HepG2 (cell line): ENCODE results near the gene CARS1. TPM values are rescaled to one million over a fixed set of nuclear protein-coding genes. Genes with fewer than 3 reads are reported as not detected.

Experiments used
- ETV5 ChIP-seq: IDR thresholded peaks from 2 replicates; pipeline ENCODE4 v1.6.1; 2018; ENCODE audit warnings: missing biosample characterization, missing genetic modification reagents, inconsistent platforms, borderline replicate concordance
- FOXK2 ChIP-seq: fragments of 450-650 bp; IDR thresholded peaks from 2 replicates; pipeline ENCODE4 v1.6.1; 2016
- JUN ChIP-seq: sonication (generic); formaldehyde crosslinking; IDR thresholded peaks from 2 replicates; pipeline ENCODE4 v1.4.0; 2020; ENCODE audit warnings: mild to moderate bottlenecking, missing genetic modification reagents
- KMT2B ChIP-seq: IDR thresholded peaks from 2 replicates; pipeline ENCODE4 v1.6.1; 2016; ENCODE audit warnings: missing genetic modification reagents, missing compliant biosample characterization
- MLLT10 ChIP-seq: sonication (generic); formaldehyde crosslinking; IDR thresholded peaks from 2 replicates; pipeline ENCODE4 v1.4.0; 2020; ENCODE audit warnings: missing genetic modification reagents
- MYNN ChIP-seq: sonication (generic); formaldehyde crosslinking; IDR thresholded peaks from 2 replicates; pipeline ENCODE4 v1.4.0; 2020; ENCODE audit warnings: mild to moderate bottlenecking, low read depth, missing genetic modification reagents
- NFE2 ChIP-seq: sonication (generic); formaldehyde crosslinking; IDR thresholded peaks from 2 replicates; pipeline ENCODE4 v1.4.0; 2020; ENCODE audit warnings: missing genetic modification reagents
- RFXAP ChIP-seq: sonication (generic); formaldehyde crosslinking; IDR thresholded peaks from 2 replicates; pipeline ENCODE4 v1.4.0; 2020; ENCODE audit warnings: missing genetic modification reagents, borderline replicate concordance
- TAF15 ChIP-seq: fragments of 200-400 bp; formaldehyde crosslinking; IDR thresholded peaks from one replicate; pipeline ENCODE4 v1.6.1; 2018; ENCODE audit warnings: mild to moderate bottlenecking, low read depth, low read length; ENCODE audit not compliant: poor library complexity, severe bottlenecking
- ZFP1 ChIP-seq: IDR thresholded peaks from 2 replicates; pipeline ENCODE4 v1.6.1; 2016
- ZFX ChIP-seq: sonication (generic); formaldehyde crosslinking; IDR thresholded peaks from 2 replicates; pipeline ENCODE4 v1.4.0; 2020; ENCODE audit warnings: mild to moderate bottlenecking, low read depth, missing genetic modification reagents, moderate library complexity
- ZNF263 ChIP-seq: sonication (generic); formaldehyde crosslinking; IDR thresholded peaks from 2 replicates; pipeline ENCODE4 v1.4.0; 2020; ENCODE audit warnings: missing genetic modification reagents
- ZSCAN12 ChIP-seq: sonication (generic); formaldehyde crosslinking; IDR thresholded peaks from 2 replicates; pipeline ENCODE4 v1.9.0; 2021; ENCODE audit warnings: mild to moderate bottlenecking, missing genetic modification reagents
- polyA plus RNA-seq, 8 experiments: library from polyadenylated mRNA; depleted of rRNA in 3 of 8; stranded (reverse) in 7 of 8; unstranded in 1 of 8; fragments of >200 nt; fragmentation: Illumina TruSeq in 4 of 8; extraction: Trizol in 4 of 8; gene quantifications; 2 replicates each; pipeline versions ENCODE4 v1.2.1 to v1.2.3, GENCODE V29; 2011 to 2016; ENCODE audit warnings: low read depth in 4 of 8, missing spikeins in 1 of 8, mixed read lengths in 1 of 8; ENCODE audit not compliant: insufficient read depth in 1 of 8
- total RNA-seq, 5 experiments: library from RNA; depleted of rRNA; stranded (reverse); fragments of >200 nt; fragmentation: Illumina TruSeq; extraction: Trizol; gene quantifications; 2 replicates each; pipeline ENCODE4 v1.2.3, GENCODE V29; 2016; ENCODE audit warnings: low read depth in 1 of 5
- TF ChIP-seq, protein P1 (sequence below): sonication (generic); formaldehyde crosslinking; IDR thresholded peaks from 2 replicates; pipeline ENCODE4 v1.4.0; 2020; ENCODE audit warnings: missing genetic modification reagents, borderline replicate concordance
- TF ChIP-seq, protein P2 (sequence below): sonication (generic); formaldehyde crosslinking; IDR thresholded peaks from 2 replicates; pipeline ENCODE4 v1.4.0; 2020; ENCODE audit warnings: missing genetic modification reagents
- TF ChIP-seq, protein P3 (sequence below), 2 experiments: sonication (generic) in 1 of 2; formaldehyde crosslinking in 1 of 2; IDR thresholded peaks; 2 replicates each; pipeline versions ENCODE4 v1.6.1 to v1.9.0; 2014 to 2022; ENCODE audit warnings: antibody characterized with exemption in 1 of 2, borderline replicate concordance in 1 of 2, inconsistent platforms in 1 of 2, low read depth in 1 of 2, missing genetic modification reagents in 1 of 2
- TF ChIP-seq, protein P4 (sequence below): sonication (generic); formaldehyde crosslinking; IDR thresholded peaks from 2 replicates; pipeline ENCODE4 v1.4.0; 2020; ENCODE audit warnings: mild to moderate bottlenecking, missing genetic modification reagents
- TF ChIP-seq, protein P5 (sequence below): sonication (generic); formaldehyde crosslinking; IDR thresholded peaks from 2 replicates; pipeline ENCODE4 v1.8.0; 2022; ENCODE audit warnings: missing genetic modification reagents, low read depth, mild to moderate bottlenecking, borderline replicate concordance
- TF ChIP-seq, protein P6 (sequence below): IDR thresholded peaks from 2 replicates; pipeline ENCODE4 v1.6.1; 2016; ENCODE audit warnings: low read depth, control low read depth

CARS1 gene
- total and polyA plus RNA-seq, 2 of the 13 experiments (the other 11 are each of a cell fraction or from before 2014, with no cell fraction given): 33.8 to 47.0 TPM

DNA sequence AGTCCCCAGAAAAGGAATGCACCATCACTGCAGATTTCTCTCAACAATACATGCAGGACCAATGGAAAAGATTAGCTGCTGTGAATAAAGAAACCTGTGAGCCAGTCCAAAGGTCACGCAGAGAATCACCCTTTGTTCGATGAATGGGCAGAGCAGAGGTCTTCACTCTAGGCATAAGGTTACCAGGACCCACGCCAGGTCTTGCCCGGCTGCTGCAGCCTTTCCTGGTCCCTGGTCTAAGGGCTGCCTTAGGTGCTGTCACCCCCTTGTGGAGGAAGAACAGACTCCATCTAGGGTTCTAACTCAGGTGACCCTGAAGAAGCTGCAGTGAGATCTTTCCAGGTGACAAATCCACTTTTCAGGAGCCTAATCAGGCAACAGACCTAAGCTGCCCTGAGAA lies 36.1 kb downstream of the CARS1 start (continued):
- no peak; the same call in 1 of the 2 replicates for TF ChIP-seq ETV5 (CRISPR knock-in tag)
- TF ChIP-seq, protein P1, sequence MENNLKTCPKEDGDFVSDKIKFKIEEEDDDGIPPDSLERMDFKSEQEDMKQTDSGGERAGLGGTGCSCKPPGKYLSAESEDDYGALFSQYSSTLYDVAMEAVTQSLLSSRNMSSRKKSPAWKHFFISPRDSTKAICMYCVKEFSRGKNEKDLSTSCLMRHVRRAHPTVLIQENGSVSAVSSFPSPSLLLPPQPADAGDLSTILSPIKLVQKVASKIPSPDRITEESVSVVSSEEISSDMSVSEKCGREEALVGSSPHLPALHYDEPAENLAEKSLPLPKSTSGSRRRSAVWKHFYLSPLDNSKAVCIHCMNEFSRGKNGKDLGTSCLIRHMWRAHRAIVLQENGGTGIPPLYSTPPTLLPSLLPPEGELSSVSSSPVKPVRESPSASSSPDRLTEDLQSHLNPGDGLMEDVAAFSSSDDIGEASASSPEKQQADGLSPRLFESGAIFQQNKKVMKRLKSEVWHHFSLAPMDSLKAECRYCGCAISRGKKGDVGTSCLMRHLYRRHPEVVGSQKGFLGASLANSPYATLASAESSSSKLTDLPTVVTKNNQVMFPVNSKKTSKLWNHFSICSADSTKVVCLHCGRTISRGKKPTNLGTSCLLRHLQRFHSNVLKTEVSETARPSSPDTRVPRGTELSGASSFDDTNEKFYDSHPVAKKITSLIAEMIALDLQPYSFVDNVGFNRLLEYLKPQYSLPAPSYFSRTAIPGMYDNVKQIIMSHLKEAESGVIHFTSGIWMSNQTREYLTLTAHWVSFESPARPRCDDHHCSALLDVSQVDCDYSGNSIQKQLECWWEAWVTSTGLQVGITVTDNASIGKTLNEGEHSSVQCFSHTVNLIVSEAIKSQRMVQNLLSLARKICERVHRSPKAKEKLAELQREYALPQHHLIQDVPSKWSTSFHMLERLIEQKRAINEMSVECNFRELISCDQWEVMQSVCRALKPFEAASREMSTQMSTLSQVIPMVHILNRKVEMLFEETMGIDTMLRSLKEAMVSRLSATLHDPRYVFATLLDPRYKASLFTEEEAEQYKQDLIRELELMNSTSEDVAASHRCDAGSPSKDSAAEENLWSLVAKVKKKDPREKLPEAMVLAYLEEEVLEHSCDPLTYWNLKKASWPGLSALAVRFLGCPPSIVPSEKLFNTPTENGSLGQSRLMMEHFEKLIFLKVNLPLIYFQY (CRISPR knock-in tag): no peak
- TF ChIP-seq ZFX: no peak
- TF ChIP-seq, protein P2, sequence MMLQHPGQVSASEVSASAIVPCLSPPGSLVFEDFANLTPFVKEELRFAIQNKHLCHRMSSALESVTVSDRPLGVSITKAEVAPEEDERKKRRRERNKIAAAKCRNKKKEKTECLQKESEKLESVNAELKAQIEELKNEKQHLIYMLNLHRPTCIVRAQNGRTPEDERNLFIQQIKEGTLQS (CRISPR knock-in tag): no peak
- no peak for TF ChIP-seq MYNN (CRISPR knock-in tag)
- TF ChIP-seq RFXAP: no peak
- TF ChIP-seq TAF15: no peak
- TF ChIP-seq ZSCAN12 (CRISPR knock-in tag): no peak
- TF ChIP-seq NFE2 (CRISPR knock-in tag): no peak
- TF ChIP-seq FOXK2: no peak
- TF ChIP-seq, protein P3, sequence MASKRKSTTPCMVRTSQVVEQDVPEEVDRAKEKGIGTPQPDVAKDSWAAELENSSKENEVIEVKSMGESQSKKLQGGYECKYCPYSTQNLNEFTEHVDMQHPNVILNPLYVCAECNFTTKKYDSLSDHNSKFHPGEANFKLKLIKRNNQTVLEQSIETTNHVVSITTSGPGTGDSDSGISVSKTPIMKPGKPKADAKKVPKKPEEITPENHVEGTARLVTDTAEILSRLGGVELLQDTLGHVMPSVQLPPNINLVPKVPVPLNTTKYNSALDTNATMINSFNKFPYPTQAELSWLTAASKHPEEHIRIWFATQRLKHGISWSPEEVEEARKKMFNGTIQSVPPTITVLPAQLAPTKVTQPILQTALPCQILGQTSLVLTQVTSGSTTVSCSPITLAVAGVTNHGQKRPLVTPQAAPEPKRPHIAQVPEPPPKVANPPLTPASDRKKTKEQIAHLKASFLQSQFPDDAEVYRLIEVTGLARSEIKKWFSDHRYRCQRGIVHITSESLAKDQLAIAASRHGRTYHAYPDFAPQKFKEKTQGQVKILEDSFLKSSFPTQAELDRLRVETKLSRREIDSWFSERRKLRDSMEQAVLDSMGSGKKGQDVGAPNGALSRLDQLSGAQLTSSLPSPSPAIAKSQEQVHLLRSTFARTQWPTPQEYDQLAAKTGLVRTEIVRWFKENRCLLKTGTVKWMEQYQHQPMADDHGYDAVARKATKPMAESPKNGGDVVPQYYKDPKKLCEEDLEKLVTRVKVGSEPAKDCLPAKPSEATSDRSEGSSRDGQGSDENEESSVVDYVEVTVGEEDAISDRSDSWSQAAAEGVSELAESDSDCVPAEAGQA (IDR thresholded peaks at IDR 0.05; ENCODE audit: low read depth): no peak
- TF ChIP-seq, protein P3 (CRISPR knock-in tag; IDR thresholded peaks at IDR 0.05; ENCODE audit: borderline replicate concordance): no peak
- TF ChIP-seq, protein P4, sequence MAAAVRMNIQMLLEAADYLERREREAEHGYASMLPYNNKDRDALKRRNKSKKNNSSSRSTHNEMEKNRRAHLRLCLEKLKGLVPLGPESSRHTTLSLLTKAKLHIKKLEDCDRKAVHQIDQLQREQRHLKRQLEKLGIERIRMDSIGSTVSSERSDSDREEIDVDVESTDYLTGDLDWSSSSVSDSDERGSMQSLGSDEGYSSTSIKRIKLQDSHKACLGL (CRISPR knock-in tag): no peak
- TF ChIP-seq MLLT10 (CRISPR knock-in tag): no peak
- TF ChIP-seq, protein P5, sequence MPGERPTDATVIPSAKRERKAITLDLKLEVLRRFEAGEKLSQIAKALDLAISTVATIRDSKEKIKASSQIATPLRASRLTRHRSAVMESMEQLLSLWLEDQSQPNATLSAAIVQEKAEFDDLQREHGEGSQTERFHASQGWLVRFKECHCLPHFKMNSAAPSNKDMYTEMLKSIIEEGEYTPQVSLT (CRISPR knock-in tag): no peak
- TF ChIP-seq ZNF263 (CRISPR knock-in tag): no peak
- TF ChIP-seq KMT2B (CRISPR knock-in tag): no peak
- TF ChIP-seq ZFP1 (CRISPR knock-in tag): no peak
- no peak for TF ChIP-seq JUN (CRISPR knock-in tag)
- TF ChIP-seq, protein P6, sequence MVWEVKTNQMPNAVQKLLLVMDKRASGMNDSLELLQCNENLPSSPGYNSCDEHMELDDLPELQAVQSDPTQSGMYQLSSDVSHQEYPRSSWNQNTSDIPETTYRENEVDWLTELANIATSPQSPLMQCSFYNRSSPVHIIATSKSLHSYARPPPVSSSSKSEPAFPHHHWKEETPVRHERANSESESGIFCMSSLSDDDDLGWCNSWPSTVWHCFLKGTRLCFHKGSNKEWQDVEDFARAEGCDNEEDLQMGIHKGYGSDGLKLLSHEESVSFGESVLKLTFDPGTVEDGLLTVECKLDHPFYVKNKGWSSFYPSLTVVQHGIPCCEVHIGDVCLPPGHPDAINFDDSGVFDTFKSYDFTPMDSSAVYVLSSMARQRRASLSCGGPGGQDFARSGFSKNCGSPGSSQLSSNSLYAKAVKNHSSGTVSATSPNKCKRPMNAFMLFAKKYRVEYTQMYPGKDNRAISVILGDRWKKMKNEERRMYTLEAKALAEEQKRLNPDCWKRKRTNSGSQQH (CRISPR knock-in tag): no peak
